Testis (tissue), 2 donors: ENCODE data around the gene CNIH3.

Source experiments
- POLR2A ChIP-seq: fragments of 450-650 bp; IDR thresholded peaks from one replicate; pipeline ENCODE4 v1.6.1; 2017; ENCODE audit warnings: antibody characterized with exemption, mild to moderate bottlenecking, moderate library complexity
- TF ChIP-seq, protein P1 (sequence below), 3 experiments: fragments of 450-650 bp in 2 of 3; fragments of 200-600 bp in 1 of 3; sonication (generic) in 1 of 3; IDR thresholded peaks; one replicate each; pipeline ENCODE4 v1.5.1; 2016 to 2019; ENCODE audit warnings: antibody characterized with exemption in 3 of 3, mild to moderate bottlenecking in 2 of 3, moderate library complexity in 1 of 3

DNA sequence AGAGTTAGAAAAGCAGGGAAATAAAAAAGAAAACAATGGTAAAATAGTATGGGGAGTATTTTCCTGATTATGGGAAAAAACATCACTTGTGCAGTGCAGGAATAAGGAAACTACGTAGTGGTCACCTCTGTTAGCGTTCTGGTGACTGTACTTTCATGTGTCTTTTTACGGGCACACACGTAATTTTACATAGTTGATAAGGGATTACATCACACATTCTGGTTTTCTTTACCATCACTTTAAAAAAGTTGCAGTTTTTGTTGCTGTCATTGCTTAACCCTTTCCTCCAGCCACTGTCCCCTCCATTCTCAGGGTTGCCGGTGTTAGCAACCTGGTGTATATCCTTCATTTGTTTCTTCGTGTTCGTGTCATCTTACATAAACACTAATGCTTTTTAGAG lies 35.1 kb downstream of the CNIH3 start:
- TF ChIP-seq, protein P1, sequence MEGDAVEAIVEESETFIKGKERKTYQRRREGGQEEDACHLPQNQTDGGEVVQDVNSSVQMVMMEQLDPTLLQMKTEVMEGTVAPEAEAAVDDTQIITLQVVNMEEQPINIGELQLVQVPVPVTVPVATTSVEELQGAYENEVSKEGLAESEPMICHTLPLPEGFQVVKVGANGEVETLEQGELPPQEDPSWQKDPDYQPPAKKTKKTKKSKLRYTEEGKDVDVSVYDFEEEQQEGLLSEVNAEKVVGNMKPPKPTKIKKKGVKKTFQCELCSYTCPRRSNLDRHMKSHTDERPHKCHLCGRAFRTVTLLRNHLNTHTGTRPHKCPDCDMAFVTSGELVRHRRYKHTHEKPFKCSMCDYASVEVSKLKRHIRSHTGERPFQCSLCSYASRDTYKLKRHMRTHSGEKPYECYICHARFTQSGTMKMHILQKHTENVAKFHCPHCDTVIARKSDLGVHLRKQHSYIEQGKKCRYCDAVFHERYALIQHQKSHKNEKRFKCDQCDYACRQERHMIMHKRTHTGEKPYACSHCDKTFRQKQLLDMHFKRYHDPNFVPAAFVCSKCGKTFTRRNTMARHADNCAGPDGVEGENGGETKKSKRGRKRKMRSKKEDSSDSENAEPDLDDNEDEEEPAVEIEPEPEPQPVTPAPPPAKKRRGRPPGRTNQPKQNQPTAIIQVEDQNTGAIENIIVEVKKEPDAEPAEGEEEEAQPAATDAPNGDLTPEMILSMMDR (IDR thresholded peaks at IDR 0.05), result no peak
- TF ChIP-seq POLR2A, result no peak
